HepG2 (cell line): Measurements from ENCODE around the gene ACSM5. TPM values are rescaled to one million over a fixed set of nuclear protein-coding genes. Genes with fewer than 3 reads are reported as not detected.

Experiments
- BRCA1 ChIP-seq: sonication (generic); formaldehyde crosslinking; IDR thresholded peaks from 2 replicates; pipeline ENCODE4 v1.4.0; 2020; ENCODE audit warnings: missing genetic modification reagents
- CBX1 ChIP-seq: IDR thresholded peaks from one replicate; pipeline ENCODE4 v1.6.1; 2016; ENCODE audit warnings: antibody characterized with exemption, low read depth
- DBP ChIP-seq: sonication (generic); formaldehyde crosslinking; IDR thresholded peaks from 2 replicates; pipeline ENCODE4 v1.4.0; 2020; ENCODE audit warnings: missing genetic modification reagents; ENCODE audit errors: not compliant biosample characterization
- EEA1 ChIP-seq: sonication (generic); formaldehyde crosslinking; IDR thresholded peaks from 2 replicates; pipeline ENCODE4 v1.5.1; 2020; ENCODE audit warnings: mild to moderate bottlenecking, missing genetic modification reagents, borderline replicate concordance
- FOSL1 ChIP-seq: sonication (generic); formaldehyde crosslinking; IDR thresholded peaks from 2 replicates; pipeline ENCODE4 v1.9.0; 2021; ENCODE audit warnings: missing genetic modification reagents, borderline replicate concordance
- GTF2F1 ChIP-seq: fragments of 150-350 bp; IDR thresholded peaks from 2 replicates; pipeline ENCODE4 v1.6.1; 2014; ENCODE audit warnings: low read length
- HOXD1 ChIP-seq: sonication (generic); formaldehyde crosslinking; IDR thresholded peaks from 2 replicates; pipeline ENCODE4 v1.5.0; 2020; ENCODE audit warnings: missing genetic modification reagents
- MAZ ChIP-seq, 2 experiments: sonication (generic) in 1 of 2; formaldehyde crosslinking in 1 of 2; IDR thresholded peaks; 2 replicates each; pipeline versions ENCODE4 v1.5.0 to v1.6.1; 2012 to 2020; ENCODE audit warnings: low read depth in 2 of 2, mild to moderate bottlenecking in 2 of 2, borderline replicate concordance in 1 of 2, improper control_type of control experiment in 1 of 2, low read length in 1 of 2, missing genetic modification reagents in 1 of 2, moderate library complexity in 1 of 2
- NR3C1 ChIP-seq: sonication (generic); formaldehyde crosslinking; IDR thresholded peaks from 2 replicates; pipeline ENCODE4 v1.4.0; 2020; ENCODE audit warnings: missing genetic modification reagents
- SCMH1 ChIP-seq: sonication (generic); formaldehyde crosslinking; IDR thresholded peaks from 2 replicates; pipeline ENCODE4 v1.9.0; 2021; ENCODE audit warnings: missing genetic modification reagents, mild to moderate bottlenecking, borderline replicate concordance
- SIX4 ChIP-seq: sonication (generic); formaldehyde crosslinking; IDR thresholded peaks from 2 replicates; pipeline ENCODE4 v1.4.0; 2020; ENCODE audit warnings: missing genetic modification reagents
- ZNF207 ChIP-seq: fragments of 450-650 bp; IDR thresholded peaks from 2 replicates; pipeline ENCODE4 v1.6.1; 2016; ENCODE audit warnings: antibody characterized with exemption, borderline replicate concordance
- ZNF383 ChIP-seq: sonication (generic); formaldehyde crosslinking; IDR thresholded peaks from 2 replicates; pipeline ENCODE4 v1.4.0; 2020; ENCODE audit warnings: missing genetic modification reagents, mild to moderate bottlenecking, borderline replicate concordance
- ZNF557 ChIP-seq: sonication (generic); formaldehyde crosslinking; IDR thresholded peaks from 2 replicates; pipeline ENCODE4 v1.4.0; 2020; ENCODE audit warnings: missing genetic modification reagents
- ZSCAN9 ChIP-seq: IDR thresholded peaks from 2 replicates; pipeline ENCODE4 v1.6.1; 2016; ENCODE audit warnings: borderline replicate concordance
- polyA plus RNA-seq, 8 experiments: library from polyadenylated mRNA; depleted of rRNA in 3 of 8; stranded (reverse) in 7 of 8; unstranded in 1 of 8; fragments of >200 nt; fragmentation: Illumina TruSeq in 4 of 8; extraction: Trizol in 4 of 8; gene quantifications; 2 replicates each; pipeline versions ENCODE4 v1.2.1 to v1.2.3, GENCODE V29; 2011 to 2016; ENCODE audit warnings: low read depth in 4 of 8, missing spikeins in 1 of 8, mixed read lengths in 1 of 8; ENCODE audit not compliant: insufficient read depth in 1 of 8
- total RNA-seq, 5 experiments: library from RNA; depleted of rRNA; stranded (reverse); fragments of >200 nt; fragmentation: Illumina TruSeq; extraction: Trizol; gene quantifications; 2 replicates each; pipeline ENCODE4 v1.2.3, GENCODE V29; 2016; ENCODE audit warnings: low read depth in 1 of 5
- TF ChIP-seq, protein P1 (sequence below): sonication (generic); formaldehyde crosslinking; IDR thresholded peaks from 2 replicates; pipeline ENCODE4 v1.4.0; 2020; ENCODE audit warnings: missing genetic modification reagents, borderline replicate concordance
- TF ChIP-seq, protein P2 (sequence below): sonication (generic); formaldehyde crosslinking; IDR thresholded peaks from 2 replicates; pipeline ENCODE4; 2020; ENCODE audit warnings: missing genetic modification reagents, mild to moderate bottlenecking, borderline replicate concordance
- TF ChIP-seq, protein P3 (sequence below): IDR thresholded peaks from 2 replicates; pipeline ENCODE4 v1.6.1; 2016; ENCODE audit warnings: missing genetic modification reagents, missing compliant biosample characterization
- TF ChIP-seq, protein P4 (sequence below): sonication (generic); formaldehyde crosslinking; IDR thresholded peaks from 2 replicates; pipeline ENCODE4 v1.4.0; 2020; ENCODE audit warnings: mild to moderate bottlenecking, missing genetic modification reagents

Gene ACSM5
- total and polyA plus RNA-seq, 2 of the 13 experiments (the other 11 are each of a cell fraction or from before 2014, with no cell fraction given): 9.1 to 15.0 TPM

GRCh38 chr16:20397468-20398074, 11.8 kb upstream of the ACSM5 start (continued):
- TF ChIP-seq, protein P1, sequence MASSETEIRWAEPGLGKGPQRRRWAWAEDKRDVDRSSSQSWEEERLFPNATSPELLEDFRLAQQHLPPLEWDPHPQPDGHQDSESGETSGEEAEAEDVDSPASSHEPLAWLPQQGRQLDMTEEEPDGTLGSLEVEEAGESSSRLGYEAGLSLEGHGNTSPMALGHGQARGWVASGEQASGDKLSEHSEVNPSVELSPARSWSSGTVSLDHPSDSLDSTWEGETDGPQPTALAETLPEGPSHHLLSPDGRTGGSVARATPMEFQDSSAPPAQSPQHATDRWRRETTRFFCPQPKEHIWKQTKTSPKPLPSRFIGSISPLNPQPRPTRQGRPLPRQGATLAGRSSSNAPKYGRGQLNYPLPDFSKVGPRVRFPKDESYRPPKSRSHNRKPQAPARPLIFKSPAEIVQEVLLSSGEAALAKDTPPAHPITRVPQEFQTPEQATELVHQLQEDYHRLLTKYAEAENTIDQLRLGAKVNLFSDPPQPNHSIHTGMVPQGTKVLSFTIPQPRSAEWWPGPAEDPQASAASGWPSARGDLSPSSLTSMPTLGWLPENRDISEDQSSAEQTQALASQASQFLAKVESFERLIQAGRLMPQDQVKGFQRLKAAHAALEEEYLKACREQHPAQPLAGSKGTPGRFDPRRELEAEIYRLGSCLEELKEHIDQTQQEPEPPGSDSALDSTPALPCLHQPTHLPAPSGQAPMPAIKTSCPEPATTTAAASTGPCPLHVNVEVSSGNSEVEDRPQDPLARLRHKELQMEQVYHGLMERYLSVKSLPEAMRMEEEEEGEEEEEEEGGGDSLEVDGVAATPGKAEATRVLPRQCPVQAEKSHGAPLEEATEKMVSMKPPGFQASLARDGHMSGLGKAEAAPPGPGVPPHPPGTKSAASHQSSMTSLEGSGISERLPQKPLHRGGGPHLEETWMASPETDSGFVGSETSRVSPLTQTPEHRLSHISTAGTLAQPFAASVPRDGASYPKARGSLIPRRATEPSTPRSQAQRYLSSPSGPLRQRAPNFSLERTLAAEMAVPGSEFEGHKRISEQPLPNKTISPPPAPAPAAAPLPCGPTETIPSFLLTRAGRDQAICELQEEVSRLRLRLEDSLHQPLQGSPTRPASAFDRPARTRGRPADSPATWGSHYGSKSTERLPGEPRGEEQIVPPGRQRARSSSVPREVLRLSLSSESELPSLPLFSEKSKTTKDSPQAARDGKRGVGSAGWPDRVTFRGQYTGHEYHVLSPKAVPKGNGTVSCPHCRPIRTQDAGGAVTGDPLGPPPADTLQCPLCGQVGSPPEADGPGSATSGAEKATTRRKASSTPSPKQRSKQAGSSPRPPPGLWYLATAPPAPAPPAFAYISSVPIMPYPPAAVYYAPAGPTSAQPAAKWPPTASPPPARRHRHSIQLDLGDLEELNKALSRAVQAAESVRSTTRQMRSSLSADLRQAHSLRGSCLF (CRISPR knock-in tag): no peak
- no peak for TF ChIP-seq ZNF557 (CRISPR knock-in tag)
- no peak for TF ChIP-seq ZSCAN9
- no peak for TF ChIP-seq SCMH1 (CRISPR knock-in tag)
- TF ChIP-seq, protein P2, sequence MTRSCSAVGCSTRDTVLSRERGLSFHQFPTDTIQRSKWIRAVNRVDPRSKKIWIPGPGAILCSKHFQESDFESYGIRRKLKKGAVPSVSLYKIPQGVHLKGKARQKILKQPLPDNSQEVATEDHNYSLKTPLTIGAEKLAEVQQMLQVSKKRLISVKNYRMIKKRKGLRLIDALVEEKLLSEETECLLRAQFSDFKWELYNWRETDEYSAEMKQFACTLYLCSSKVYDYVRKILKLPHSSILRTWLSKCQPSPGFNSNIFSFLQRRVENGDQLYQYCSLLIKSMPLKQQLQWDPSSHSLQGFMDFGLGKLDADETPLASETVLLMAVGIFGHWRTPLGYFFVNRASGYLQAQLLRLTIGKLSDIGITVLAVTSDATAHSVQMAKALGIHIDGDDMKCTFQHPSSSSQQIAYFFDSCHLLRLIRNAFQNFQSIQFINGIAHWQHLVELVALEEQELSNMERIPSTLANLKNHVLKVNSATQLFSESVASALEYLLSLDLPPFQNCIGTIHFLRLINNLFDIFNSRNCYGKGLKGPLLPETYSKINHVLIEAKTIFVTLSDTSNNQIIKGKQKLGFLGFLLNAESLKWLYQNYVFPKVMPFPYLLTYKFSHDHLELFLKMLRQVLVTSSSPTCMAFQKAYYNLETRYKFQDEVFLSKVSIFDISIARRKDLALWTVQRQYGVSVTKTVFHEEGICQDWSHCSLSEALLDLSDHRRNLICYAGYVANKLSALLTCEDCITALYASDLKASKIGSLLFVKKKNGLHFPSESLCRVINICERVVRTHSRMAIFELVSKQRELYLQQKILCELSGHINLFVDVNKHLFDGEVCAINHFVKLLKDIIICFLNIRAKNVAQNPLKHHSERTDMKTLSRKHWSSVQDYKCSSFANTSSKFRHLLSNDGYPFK: peak; percentile 17; the same call in 1 of the 2 replicates
- no peak for TF ChIP-seq ZNF383 (CRISPR knock-in tag)
- TF ChIP-seq FOSL1: no peak
- TF ChIP-seq DBP (CRISPR knock-in tag): no peak
- TF ChIP-seq MAZ (IDR thresholded peaks at IDR 0.05; ENCODE audit: borderline replicate concordance, low read depth, low read length): no peak
- no peak; the same call in 1 of the 2 replicates for TF ChIP-seq MAZ (CRISPR knock-in tag; IDR thresholded peaks at IDR 0.05; ENCODE audit: low read depth)
- no peak for TF ChIP-seq CBX1
- no peak for TF ChIP-seq ZNF207
- TF ChIP-seq SIX4 (CRISPR knock-in tag): no peak
- TF ChIP-seq EEA1 (CRISPR knock-in tag): no peak
- 0 out of 2 replicates have a peak, but pooled peaks have one; percentile 52 for TF ChIP-seq BRCA1 (CRISPR knock-in tag)
- TF ChIP-seq, protein P3, sequence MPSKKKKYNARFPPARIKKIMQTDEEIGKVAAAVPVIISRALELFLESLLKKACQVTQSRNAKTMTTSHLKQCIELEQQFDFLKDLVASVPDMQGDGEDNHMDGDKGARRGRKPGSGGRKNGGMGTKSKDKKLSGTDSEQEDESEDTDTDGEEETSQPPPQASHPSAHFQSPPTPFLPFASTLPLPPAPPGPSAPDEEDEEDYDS (CRISPR knock-in tag): peak; percentile 77
- no peak for TF ChIP-seq GTF2F1
- TF ChIP-seq NR3C1: no peak
- TF ChIP-seq HOXD1 (CRISPR knock-in tag): peak; percentile 58; the same call in 1 of the 2 replicates
- TF ChIP-seq, protein P4, sequence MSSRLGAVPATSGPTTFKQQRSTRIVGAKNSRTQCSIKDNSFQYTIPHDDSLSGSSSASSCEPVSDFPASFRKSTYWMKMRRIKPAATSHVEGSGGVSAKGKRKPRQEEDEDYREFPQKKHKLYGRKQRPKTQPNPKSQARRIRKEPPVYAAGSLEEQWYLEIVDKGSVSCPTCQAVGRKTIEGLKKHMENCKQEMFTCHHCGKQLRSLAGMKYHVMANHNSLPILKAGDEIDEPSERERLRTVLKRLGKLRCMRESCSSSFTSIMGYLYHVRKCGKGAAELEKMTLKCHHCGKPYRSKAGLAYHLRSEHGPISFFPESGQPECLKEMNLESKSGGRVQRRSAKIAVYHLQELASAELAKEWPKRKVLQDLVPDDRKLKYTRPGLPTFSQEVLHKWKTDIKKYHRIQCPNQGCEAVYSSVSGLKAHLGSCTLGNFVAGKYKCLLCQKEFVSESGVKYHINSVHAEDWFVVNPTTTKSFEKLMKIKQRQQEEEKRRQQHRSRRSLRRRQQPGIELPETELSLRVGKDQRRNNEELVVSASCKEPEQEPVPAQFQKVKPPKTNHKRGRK (CRISPR knock-in tag): no peak
